ENCODE measurements around the gene HS2ST1.

HS2ST1 gene

DNA sequence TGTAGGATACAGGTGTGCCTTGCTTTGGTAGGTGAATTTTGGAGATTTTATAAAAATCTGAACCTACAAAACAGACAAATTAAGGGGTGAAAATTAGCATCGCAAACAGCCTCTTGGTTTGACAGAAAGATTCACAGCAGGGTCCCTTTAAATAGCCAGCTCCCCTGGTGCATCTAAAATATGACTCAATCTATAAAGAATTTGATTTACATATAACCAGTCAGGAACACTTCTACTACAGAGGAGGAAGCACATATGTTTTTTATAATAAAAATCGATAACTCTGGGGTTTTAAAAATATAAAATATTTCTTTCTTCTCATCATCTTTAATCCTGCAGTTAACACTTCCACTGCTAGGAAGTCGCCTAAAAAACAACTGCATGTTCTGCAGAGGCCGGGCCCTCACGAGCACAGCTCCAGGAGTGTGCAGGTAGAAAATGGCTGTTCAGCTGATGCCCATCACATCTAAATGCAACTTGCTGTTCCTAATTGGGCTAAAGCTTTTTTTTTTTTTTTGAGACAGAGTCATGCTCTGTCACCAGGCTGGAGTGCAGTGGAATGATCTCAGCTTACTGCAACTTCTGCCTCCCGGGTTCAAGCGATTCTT lies 203.4 kb downstream of the HS2ST1 start:
- no peak for DNase-seq

DNA sequence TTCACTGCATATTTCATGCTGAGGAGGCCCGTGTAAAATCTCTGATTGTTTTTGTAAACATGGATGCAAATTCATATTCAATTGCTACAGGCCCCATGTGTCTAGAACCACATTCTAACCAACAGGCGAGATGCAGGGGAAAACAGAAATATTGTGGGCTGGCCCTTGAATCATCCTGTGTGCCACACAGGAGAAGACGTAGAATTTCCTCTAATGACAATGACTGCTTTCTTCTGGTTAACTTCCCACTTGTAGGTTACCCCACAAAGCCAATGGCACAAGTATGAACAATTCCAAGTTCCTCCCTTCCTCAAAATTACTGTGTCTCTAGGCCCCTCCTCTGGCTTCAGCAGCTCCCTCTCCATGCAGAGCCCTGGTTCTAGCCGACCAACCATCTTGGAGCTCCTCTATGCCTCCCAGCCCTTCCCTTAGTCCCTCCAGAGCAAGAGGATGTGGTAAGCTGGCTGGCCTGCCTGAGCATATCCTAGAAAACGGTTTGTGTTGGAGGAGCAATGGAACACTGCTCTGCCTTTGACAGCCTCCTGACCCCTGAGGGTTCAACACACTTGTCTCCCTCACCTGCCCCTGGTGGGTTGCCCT lies 205.2 kb downstream of the HS2ST1 start:
- no peak for DNase-seq

DNA sequence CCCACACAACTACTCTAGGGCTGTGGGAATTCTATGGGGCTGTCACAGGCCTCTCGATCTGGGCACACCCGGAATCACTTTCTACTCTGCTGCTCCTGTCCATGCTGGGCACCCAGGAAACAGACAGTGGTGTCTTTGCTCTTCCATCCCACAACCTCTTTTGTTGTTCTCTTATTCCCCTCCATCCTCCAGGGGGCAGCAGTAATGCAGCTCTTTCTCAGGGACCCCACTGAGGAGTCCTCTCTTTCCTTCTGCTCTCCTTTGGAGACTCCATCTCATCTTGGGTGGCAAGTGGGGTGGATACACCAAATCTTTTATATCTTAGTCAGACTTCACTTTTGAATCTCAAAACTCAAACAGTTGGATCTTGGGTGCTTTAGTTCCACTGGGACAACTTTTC lies 206.3 kb downstream of the HS2ST1 start:
- no peak for DNase-seq

DNA sequence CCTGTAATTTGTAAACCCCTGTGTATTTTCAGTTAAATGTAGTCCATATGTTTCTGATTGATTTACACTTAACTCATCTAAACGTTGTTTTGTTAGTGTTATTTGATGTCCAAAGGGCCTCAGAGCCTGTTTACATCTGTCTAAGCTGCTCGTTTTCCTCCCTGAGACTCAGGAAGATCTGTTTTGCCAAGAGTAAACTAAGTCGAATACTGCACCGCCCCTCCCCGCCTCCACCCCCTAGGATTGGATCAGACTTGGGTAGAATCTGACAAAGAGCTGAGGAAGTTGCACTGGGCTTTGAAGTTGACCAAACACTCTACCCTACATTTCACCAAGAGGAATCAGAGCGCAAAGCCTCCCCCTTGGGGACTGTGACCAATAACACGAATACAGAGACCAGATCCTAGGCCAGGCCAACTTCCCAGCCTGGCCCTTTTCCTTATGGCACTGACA lies 207.3 kb downstream of the HS2ST1 start:
- DNase-seq, result no peak

DNA sequence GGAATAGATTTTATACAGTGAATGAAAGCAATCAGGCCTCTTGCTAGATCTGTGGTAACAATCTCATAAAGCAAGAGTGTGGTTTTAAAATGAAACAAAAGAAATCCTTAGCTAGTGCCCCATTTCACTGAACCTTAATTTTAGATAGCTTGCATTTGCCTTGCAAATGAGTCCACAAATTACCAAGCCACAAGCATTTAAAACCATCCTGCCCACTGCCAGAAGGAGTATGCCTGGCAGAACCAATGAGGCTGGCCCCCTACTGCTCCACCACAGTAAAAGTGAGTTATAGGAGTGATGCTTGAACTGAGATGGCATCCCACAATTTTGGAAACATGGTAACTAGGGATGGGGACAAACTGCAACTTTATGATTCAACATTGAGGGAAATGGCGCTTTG lies 207.8 kb downstream of the HS2ST1 start:
- DNase-seq, result no peak

DNA sequence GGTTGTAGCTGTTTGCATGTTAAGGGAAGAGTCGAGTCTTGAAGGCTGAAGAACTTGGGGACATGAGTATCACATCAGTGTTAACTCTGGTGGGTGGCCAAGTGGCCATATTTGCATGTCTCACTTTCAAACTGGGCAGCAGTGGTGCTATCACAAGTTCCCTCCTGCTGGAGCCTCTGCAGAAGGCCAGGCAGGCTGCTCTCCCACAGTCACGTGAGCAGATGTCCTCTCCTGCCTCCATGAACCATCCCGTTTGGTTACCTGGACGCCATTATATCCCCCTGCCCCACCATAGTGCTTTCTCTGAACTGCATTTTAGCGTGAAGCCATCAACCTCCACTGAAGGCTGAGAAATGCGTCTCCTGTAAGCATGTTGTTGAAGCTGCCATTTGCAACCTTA lies 209.2 kb downstream of the HS2ST1 start:
- no peak for DNase-seq

DNA sequence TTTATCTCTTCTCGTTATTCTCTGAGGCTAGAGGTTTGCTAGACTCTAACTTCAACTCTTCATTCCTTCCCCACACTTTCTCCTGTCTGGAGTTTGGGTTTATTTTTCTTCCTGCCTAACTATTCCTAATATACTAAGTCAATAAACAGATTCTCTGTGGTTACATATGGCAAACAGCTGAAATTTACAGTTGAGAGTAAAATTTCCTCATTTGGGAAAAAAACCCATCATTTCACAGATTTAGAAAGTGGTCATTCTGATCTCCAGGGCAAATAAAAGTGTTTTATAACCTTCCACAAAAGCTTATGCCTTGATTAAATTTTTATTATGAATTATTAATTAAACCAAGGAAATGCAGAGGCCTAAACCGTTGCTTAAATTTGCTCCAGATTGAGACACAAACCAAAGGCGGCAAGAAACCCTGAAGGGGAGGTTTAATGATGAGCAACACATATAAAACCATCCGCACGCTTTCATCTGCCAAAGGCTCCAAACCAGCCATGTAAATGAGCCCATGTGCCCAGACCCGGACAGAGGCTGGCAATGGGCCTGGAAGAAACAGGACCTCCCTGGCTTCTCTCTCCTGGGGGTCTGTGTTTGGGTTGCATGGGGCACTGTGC lies 212.6 kb downstream of the HS2ST1 start:
- DNase-seq, result no peak

DNA sequence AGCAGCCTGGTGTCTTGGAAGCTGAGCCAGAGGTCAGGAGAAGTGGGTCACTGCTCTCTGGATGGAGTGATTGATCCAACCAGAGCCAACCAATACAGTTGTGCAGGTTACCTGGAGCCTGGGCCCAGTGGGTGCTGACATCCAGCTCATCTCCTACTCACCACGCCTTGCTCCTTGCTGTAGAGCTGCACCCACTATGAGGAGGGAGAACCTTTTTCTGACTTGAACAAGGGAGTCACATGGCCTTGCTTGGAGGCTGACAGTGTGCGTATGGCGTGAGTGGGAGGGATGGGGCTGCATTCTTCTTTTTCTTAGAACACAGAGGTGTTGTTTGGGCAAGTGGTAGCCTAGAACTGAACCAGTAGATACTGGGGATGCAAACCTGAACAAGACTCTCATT lies 213.1 kb downstream of the HS2ST1 start:
- DNase-seq, result no peak

DNA sequence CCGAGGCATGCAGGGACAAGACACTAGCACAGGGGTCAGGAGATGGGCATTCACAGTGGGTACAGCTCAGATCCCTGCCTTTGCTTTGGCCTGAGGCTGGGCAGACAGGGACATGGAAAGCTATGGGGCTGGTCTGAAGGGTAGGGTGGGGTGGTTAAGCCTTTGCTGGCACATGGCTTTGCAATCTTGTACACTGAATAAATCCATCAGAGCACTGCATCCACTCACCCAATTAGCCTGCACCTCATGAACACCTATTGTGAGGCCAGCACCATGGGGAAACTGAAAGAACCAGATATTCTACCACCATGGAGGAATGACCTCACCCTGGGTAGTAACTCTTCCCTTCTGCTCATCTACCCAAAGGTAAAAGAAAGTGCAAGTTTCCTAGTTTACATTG lies 214.6 kb downstream of the HS2ST1 start:
- no peak for DNase-seq

DNA sequence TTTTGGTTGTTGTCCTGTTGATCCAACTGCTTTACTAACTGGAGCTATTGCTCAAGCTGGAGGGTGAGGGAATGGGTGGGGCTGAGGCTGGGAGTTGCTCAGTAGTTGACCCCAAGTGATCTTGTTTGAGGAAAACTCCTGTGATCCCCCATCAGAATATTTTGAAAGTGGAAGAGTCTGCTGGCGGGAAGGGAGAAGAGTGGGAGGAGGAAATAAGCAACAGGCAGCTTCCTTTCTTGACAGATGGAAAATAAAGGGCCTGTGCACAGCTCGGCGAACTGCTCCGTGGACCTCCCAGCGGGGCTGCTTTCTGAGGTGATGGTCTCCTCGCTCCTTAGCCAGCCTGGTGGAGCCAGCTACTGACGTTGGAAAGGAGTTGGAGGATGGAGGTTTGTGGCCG lies 215.2 kb downstream of the HS2ST1 start:
- no peak for DNase-seq

DNA sequence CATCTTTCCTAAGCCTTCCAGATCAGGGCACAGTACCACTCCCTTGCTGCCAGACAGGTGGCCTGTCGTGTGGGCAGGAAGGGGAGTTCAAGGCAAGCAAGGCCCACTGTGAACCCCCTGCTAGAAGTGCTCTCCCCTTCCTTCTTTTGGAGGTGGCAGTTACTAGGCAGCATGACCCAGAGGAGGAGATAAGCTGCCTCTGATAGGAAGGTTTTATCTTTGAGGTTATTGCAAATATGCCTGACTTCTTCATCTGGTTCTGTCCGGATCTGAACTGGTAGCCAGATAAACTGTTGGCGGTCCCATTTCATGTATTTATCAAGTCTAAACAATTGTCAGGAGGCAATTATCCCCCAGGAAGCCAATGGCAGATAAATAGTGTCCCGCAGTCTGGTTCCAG lies 216.0 kb downstream of the HS2ST1 start:
- DNase-seq, result no peak

DNA sequence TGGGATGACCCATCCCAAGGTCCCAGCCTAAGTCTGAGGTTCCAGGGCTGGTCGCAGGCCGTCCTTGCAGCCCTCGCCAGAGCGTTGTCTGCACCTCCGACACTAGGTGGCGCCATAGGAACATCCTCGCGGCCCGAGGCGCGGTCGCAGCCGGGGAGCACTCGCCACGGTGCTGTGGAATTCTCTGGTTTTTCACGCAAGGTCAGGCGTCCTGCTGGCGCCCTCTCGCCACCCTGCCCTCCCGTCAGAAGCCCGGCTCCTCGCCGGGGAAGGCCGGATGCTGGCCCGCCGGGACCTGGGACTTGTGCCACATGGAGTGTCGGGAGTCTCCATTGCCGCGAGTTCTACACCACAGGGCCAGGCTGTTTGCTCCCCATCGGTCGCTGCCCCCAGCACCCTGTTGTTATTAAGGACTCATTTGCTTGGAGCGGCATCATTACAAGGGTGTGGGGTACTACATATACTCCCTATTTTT lies 217.4 kb downstream of the HS2ST1 start:
- DNase-seq, result peak in 1 of 2 experiments; percentile 57

DNA sequence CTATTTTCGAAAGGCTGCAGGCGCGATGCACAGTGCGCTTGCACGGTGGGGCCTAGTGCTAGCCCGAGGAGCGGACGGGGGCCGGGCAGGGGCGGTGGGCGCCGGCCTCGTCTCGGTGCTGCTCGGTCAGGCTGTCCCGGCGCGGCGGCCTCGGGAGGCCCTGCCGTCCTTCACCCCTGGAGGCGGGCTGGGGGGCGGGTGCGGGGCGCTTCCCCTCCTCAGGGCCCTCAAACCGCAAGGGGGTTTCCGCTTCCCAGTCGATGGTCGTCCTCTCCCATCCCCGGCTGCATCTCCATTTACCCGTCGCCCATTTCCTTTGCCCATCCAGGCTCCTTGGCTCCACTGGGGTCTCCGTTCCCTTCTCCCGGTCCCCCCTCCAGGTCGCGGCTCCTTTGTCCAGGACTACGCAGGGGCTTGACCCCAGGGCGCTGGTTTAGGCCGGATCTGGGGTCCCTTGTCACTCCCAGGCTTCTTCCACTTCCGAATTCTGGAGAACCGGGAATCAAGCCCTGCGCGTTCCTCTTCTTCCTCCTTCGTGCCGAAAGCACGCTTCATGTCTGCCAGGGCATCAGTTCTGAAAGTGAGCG lies 217.9 kb downstream of the HS2ST1 start:
- DNase-seq, result no peak

DNA sequence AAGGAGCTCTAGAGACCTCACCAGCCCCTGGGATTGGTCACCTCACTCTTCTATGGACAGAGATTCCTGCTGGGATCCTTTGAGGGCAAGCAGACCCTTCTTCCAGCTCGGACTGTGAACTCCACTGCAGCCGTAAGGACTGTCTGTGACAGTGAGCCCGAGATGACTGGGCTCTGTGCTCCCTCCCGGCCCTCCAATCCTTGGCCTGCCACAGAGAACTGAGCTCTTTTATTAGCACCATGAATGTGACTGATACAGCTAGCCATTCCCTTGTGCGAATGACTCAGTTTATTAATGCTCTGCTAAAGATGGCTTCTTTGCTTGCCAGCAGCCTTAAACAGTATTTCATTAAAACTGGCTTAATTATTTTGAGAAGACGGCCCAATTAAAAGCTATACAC lies 219.6 kb downstream of the HS2ST1 start:
- DNase-seq, result no peak

DNA sequence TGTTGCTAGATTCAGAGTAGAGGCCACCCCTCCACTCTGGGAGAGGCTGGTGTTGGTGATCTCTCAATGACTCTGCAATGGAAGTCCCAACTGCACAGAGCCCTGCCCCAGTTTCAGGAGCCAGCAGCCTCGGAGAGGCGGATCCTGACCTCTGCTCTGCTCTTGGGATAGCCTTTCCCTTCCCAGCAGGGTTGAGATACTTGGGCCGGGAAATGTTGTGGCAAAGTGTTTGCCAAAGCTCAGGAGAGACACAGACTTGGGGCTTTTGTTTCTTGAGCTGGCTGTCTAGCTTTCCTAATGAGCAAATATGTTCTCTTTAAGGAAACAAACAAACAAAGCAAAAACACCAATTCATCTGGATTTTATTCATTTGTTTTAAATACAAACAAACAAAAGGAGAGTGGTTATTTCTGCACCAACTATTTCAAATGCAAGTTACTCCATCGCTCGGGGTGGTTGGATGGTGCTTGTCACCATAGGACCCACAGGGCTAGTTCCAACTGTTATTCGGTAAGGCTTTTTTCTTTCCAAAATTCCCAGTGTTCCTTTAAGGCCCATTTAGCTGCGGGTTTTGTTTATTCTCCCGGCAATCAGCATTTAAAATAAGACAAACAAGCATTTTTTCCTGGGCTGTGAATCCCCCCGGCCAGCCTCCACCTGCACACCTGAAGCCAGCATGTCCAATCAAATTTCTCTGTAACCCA lies 220.3 kb downstream of the HS2ST1 start:
- no peak for DNase-seq

DNA sequence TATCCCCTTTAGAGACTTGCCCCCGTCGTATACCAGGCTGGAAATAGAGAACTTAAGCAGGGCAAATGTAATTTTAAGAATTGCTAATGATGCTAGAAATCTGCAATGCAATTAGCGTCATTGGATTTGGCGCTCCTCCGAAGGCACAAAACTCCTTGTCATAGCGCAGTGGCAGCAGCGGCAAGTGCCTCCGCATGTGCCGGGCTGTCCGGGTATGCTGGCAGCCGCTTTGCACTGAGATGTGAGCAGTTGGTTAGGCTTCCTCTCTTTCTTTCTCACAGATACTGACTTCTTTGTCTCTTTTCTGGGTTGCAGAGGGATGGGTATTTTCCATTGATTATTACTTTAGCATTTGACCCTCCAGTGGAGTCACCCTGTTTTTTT lies 220.9 kb downstream of the HS2ST1 start:
- DNase-seq, result no peak

DNA sequence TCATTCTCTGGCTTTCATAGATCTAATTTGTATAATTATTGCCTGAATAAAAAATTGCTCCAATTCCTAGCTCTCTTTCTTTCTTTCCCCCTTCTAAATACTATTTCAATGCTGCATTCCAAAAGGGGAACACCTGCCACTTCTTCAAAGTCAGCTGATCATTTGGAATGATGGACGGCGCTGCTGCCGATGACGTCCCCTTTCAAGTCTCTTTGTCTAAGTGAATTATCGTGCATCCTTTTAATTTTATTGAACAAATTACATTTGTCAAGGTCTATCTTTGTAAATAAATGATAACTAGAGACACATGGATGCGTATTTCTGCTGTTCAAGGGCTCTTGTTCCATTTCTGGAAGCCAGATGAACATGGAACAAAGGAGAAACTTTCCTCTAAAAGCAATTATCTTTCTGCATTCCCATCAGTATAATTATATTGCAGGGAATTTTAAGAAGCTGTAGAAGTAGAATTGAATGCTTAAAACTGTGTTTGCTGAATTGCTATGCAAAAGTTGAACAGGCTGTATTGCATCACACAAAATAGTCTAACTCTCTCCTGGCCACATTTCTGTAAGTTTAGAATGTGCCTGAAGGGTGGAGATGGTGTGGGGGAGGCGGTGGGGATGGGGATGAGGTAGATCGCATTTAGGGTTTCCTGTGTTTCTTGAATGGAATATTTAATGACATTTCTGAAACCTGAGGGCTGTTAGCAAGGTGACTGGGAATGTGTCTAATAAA lies 222.3 kb downstream of the HS2ST1 start:
- no peak for DNase-seq

DNA sequence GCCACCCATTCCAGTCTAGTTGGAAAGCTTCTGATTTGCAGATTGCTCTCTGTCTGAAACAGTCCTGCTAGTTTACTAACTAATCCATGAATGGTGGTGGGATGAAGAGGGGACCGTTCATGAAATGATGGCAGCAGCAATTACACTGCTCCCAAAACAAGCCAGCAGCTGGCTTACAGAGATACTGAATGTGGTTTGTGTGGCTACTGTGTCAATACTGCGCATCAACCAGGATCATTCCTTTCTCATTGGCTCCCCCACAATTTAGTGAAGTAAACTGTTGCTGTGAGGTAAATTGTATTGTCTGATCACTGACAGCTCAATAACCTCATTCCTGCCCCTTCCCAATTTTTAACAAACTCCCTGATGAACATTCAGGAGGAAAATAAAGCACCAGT lies 222.9 kb downstream of the HS2ST1 start:
- no peak for DNase-seq

DNA sequence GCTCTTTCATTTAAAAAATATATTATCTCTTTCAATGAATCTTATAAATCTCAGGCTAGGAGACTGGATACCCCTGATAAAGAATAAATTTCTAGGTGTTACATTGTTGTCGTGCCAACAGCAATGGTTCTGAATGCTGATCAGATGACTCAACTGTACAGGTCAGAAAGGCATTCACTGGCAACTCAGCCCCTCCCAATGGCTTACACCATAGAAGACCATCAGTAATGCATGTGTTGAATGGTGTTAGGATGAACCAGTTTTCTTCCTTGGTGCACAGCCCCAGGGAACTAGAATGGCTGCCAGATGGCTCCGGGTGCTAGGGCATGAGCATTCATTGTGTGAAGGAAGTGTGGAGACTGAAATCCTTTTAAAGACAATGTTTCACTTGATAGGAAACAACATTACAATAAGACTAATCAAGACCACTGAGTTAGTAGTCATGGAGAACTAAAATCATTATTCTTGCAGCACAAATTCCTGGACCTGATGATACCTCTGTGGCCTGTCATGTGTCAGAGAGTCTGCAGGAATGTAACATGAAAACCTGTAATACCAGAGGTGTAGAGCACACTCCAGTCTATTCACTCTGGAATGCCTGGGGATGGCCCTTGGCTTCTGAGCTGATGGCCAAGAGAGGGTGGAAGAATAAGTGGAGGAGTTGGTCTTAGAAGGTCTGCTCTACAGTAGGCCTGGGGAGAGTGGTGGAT lies 226.6 kb downstream of the HS2ST1 start:
- DNase-seq, result no peak

DNA sequence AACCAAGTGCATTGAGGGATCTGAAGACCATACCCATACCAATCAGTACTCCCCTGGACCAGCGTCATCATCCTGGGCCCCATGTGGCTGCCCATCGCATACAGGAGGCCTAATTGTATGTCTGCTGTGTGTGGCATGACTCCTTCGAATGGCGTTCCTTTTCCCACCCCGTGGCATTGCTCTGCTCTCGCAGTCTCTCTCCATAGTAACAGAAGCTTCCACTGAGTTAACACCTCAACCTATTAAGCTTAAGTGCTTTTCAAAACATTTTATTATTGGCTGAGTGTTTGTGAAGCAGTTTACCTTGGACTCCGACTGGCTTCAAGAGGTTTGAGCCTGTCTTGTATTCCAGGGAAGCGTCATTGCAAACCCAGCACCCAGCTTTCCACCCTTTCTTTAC lies 227.1 kb downstream of the HS2ST1 start:
- no peak for DNase-seq

DNA sequence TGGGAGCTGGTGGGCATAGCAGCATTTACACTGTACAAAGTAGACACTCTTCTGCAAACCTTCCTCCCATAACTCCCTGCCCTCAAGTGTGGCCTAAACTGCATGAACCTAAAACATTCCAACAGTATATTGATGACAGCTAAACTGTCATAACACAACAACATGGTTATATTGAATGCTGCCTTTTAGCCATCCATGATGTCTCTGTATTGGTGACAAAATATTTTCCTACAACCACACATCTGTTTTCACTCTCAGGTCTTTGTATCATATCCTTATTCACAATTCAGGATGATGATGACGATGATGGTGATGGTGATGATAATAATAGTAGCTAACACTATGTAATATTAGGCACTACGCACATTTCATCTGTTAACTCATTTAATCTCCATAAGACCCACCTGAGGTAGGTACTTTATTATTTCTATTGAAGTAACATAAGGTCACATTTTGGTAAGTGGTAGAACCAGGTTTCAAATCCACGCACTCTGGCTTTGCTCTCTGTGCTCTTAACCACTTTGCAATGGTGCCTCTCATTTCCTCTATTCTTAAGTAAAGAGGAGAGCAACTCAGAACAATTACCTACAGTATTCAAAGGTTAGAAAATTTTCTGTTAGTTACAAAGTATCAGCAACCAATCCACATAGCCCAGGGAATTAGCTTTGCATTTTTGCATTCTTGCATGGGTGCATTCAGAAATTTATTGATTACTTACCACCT lies 229.1 kb downstream of the HS2ST1 start:
- no peak for DNase-seq

Data from NCI-H524 (cell line).